CD1c-positive myeloid dendritic cell (primary cell): ENCODE results near the gene MOB3A.

ENCODE experiments used
- DNase-seq: peaks from one replicate; pipeline ENCODE4 v3.0.0-alpha.2; 2016; ENCODE audit errors: extremely low spot score

Gene MOB3A

GRCh38 chr19:2046046-2046907 is 49.8 kb downstream of the MOB3A start:
- no peak for DNase-seq

GRCh38 chr19:2045501-2046045 is 50.6 kb downstream of the MOB3A start:
- DNase-seq = no peak

GRCh38 chr19:2044709-2045500 is 51.2 kb downstream of the MOB3A start:
- no peak for DNase-seq

- DNase-seq = no peak
Measured at GRCh38 chr19:2043961-2044708, 52.0 kb downstream of the MOB3A start.

- no peak for DNase-seq
Measured at GRCh38 chr19:2043251-2043641, 52.9 kb downstream of the MOB3A start.

- DNase-seq = no peak
Measured at GRCh38 chr19:2042485-2043250, 53.5 kb downstream of the MOB3A start.

DNA sequence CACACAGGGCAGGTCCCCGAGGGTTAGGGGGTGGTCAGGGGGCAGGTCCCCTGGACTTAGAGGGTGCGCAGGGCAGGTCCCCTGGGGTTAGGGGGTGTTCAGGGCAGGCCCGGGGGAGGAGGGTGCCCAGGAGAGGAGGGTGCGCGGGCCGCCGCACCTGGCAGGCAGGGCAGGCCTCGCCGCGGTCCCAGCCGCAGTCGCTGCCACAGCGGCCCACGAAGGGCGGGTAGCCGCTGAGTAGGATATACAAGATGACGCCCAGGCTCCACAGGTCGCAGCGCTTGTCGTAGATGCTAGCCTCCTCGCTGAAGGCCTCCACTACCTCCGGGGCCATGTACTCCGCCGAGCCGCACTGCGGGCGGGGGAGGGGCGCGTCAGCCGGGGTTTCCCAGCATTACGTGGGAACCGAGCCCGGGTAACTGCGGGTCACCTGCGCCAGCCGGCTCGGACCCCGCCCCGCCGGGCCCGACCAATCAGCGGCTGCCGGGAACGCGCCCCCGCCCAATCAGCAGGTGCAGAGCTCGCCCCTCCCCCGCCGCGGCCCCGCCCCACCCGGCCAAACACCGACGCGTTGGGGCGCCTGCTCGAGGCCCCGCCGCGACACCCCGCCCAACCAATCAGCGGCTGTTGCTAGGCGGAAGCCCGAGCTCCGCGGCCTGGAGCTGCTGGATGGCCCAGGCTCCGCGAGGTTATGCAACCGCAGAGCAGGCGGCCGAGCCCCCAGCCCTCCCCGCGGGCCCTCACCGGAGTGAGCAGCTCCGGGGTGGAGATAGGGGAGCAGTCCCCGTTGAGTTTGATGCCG is 54.2 kb downstream of the MOB3A start:
- peak; percentile 98 for DNase-seq

- DNase-seq = no peak
Measured at GRCh38 chr19:2041433-2041682, 54.8 kb downstream of the MOB3A start.

DNA sequence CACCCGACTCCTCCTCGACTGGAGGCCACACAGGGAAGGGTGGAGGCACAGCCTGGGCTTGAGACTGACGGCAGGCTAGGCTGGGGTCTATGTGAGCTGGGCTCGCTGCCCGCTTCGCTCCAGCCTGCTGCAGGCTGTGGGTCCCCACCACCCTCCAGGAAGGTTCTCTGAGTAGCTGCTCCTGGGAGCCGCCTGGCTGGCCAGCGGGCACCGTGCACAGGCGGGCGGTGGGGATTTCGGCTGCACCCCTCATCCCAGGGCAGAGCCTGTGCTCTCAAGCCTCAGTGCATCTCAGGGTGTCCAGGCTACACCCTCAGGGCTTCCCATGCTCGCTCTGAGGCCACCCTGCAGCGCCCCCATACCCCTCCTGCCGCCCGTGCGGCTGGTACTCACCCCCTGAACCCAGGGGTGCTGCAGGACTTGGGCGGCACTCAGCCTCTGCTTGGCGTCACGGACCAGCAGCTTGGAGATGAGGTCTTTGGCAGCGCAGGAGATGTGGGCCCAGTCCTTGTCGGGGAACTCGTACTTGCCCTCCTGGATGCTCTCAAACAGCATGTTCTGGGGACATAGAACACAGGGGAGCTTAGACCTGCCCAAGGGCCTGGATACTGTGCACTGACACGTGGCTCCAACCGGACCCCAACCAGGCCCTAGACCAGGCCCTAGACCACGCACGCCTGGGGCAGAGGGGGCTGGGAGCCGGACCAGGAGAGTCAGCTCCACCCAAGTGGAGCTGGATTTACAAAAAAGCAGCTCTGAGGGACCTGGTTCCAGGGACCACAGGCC is 55.3 kb downstream of the MOB3A start:
- no peak for DNase-seq

DNA sequence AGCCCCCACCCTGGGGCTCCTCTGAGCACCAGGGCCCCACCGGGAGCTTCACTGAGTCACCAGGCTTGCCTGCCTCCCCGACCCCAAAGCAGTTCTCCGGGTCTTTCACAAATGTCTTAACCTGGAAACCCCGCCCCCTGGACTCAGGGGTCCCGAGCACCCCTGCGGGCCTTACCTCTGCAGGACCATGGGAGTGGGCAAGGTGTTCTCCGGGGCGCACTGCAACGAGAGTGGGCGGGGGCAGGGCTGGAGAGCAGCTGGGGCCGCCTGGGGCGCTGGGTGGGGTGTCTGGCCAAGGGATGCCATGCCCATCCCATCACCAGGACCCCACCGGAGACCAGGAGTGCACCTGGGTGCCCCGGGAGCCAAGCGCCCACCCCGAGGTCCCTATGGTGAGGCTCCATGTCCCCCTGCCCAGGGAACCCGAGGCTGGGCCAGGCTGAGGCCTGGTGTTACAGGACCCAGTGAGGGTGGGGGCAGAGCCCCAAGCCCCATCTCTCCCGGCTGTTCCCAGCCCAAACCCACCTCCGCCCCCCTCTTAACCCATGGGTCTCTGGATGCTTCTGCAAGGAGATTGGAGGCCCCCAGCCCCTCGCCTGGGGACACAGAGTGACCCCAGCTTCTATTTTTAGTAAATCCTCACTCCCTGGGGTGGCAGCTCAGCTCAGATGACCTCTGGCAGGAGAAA is 56.0 kb downstream of the MOB3A start:
- DNase-seq = no peak

DNA sequence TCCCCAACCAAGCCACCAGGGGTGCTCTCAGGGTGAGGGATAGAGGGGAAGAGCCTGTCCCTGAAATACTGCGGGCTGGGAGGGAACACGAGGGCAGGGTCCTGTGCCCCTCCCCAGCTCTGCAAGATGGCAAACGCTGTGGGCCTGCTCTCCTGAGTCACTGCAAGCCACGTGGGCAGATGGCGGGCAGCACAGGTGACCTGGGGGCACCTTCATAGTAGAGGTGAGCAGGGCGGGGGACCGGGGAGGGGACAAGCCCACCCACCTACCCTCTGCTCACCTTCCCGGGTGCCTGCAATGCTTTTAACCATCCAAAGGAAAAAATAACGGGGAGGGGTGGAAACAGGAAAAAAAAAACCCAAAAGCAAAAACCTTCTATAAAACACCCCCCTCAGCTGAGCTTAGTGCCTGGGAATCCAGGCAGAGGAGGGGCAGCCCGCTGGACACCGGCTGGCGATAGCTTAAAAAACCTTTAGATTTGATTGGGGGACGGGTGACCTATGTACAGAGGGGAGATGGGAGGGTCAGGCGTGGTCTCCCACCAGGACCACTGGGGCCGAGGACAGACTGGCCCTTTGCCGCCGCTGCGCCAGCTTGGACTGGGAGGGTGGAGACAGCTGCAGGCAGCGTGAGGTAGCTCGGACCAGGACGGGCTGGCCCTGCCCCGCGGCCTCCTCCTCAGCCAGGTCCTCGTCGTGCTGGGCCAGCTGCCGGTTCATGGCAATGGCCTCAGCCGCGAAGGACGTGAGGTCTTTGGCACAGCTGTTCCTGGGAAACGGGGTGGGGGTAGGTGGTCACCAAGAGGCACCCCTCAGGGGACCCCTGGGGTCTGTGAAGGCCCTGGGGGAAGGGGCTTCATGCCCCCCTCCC is 56.8 kb downstream of the MOB3A start:
- DNase-seq = no peak

DNA sequence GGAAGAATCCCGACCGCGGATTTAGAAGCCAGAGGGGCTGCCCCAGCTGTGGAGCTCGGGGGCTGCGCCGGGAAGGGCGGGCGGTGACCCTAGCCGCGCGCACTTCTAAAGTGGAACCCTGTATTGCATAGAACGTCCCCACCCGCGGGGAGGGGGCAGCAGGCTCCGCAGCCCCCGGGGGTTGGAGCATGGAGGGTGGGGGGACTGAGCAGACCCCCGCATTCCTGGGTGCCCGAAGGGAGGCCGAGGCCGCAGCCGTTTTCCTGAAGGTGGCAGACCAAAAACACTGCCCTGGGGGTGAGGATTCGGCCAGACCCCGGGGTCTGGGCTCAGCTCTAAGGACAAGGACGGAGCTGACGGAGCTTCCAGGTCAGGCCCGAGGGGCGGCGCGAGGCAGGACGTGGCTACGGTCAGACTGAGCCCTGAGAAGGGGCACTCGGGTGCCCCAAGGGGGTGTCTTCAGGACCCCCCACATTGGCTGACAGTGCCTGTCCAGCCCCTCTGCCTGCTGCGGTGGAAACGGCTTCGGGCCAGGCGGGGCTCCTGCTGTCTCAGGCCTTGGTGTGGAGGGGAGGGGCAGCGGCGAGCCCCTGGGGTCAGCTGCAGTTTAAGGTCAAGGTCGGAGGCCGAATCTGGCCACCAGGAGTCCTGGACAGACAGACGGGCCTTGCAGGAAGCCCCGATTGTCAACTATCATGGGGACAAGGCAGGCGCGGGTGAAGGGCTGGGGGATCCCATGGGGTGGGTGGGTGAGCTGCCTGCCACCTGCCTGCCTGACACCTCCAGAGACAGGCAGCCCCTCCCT is 57.6 kb downstream of the MOB3A start:
- no peak for DNase-seq

DNA sequence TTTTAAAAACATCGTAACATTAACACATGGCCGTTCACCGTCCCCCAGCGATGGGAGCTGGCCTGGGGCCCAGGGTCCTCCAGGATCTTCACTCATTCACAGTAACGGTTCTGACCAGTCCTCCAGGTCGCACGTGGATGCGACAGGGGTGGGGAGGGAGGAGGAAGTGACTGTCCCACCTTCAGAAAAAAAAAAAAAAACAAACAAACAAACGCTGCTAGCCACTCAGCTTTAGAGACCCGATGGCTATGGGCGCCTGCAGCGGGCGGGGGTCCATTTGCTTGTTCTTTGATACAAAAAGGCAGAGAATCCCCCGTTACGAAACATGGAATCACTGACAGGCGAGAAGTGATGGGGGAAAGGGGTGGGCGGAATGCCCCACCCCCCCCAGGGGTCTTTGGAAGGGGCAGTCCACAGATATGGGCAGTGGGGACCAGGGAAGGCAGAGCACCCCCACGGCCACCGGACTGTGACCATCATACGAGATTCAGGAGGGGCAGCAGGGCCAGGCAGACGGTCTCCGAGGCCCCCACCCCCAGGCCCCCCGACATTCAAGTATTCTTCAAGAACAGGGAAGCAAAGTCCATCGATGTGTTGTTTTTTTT is 58.4 kb downstream of the MOB3A start:
- DNase-seq = no peak

GRCh38 chr19:2036424-2036823 is 59.7 kb downstream of the MOB3A start:
- DNase-seq = no peak

GRCh38 chr19:2035590-2035991 is 60.5 kb downstream of the MOB3A start:
- DNase-seq = no peak

DNA sequence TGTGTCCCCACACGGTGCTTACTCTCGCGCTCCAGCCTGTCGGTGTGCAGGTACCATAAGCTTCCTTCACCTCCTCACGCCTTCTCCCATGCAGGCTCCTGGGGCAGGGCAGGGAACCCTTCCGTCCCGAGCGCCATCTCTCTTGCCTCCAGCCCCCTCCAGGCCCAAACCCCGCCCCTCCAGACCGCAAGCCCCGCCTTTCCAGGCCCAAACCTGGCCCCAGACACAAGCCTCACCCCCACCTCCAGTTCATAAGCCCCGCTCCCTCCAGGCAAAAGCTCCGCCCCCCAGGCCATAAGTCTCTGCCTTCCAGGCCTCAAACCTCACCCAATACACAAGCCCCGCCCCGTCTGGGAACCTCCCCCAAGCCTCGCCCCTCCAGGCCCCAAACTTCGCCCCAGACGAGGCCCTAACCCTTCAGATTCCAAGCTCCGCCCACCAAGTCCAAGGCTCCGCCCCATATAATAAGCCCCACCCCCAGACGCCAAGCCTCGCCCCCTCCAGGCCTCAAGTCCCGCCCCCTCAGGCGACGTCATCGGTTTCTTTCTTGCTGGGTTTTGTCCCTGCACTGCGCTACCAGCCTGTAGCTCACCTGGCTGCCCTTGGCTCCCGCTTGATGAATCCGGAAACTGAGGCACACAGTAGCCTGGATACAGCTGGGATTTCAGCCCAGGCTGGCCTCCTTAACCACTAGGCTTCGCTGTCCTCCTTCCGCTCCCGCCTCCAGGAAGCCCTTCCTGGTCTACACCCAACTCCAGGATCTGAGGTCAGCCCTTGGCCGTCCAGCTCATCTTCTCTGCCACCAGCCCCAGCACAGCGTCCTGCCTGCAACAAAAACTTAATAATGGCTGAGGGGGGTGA is 61.2 kb downstream of the MOB3A start:
- peak; percentile 82 for DNase-seq
